ENCODE results near the gene PIEZO1.
"Not testable (repeated sequence)": the region's sequence is repeated elsewhere in the genome, so short reads cannot be mapped to it uniquely, and the experiment has no call there.

PIEZO1 gene

DNA sequence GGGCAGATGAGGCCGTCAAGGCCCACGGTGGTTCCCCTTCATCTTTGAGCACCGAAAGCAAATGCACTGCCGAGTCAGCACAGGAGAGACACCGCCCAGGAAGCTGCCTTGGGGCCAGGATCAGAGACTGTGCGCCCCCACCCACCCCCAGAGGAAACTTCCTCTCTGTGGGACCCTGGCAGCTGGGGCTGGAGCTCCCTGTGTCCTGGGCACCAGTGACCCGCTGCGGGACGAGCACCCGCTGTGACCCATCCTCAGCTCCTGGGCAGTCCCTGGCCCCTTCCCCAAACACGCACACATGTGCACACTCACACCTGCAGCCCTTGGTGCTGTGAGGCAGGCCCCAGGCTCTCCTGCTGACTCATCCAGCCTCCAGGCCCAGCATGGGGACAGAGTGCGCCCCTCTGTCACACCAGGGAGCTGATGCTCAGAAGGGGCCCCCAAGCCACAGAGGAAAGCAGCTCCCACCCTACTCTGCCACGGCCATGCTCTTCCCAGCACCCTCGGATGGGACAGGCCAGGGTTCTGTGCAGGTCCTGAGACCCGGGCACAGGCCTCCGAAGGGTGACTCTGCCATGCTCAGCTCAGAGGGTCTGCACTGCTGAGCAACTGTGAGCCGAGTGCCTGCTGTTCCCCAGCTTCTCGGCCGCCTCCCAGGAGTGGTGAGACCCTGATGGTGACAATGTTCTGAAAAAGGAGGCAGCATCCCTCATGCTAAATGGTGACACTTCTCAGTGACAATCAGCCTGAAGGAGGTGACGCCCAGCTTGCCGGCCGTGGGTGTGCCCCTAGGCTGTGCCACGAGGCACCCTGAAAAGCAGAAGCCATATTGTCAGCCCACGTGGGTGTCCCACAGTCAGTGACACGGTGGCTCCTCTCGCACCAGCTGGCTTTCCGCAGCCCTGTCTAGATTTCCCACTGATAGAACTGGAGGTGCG is 3.6 kb downstream of the PIEZO1 start:
- DNase-seq: no peak

DNA sequence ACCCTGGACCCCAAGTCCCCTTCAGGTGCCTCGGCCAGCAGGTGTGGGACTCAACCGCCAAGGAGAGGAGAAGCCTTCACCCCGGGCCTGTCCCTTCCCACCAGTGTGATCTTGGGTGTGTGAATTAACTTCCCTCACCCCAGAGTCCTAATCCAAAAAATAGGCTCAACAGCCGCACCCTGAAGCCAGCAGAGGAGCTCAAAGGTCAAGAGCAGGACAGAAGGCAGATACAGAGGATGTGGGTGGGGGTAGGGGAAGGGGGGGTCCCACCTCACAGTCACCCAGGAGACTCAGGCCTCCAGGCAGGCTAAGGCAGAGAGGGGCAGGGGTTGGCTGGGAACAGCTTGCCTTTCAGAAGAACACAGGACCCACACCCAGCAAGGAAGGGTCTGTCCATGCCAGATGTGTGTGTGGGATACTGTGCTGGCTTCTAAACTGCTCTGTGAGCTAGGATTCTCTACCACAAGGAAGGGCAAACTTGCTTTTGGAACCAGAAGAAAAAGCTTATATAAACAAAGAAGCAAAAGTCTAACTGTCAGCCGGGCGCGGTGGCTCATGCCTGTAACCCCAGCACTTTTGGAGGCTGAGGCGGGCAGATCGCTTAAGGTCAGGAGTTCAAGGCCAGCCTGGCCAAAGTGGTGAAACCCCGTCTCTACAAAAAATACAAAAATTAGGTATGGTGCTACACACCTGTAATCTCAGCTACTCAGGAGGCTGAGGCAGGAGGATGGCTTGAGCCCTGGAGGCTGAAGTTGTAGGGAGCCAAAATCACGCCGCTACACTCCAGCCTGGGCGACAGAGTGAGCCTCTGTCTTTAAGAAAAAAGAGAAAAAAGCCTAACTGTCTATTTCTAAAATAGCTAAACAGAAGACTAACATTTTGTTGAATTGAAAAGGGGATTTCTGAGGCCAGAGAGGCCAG is 4.6 kb downstream of the PIEZO1 start:
- DNase-seq: no peak

DNA sequence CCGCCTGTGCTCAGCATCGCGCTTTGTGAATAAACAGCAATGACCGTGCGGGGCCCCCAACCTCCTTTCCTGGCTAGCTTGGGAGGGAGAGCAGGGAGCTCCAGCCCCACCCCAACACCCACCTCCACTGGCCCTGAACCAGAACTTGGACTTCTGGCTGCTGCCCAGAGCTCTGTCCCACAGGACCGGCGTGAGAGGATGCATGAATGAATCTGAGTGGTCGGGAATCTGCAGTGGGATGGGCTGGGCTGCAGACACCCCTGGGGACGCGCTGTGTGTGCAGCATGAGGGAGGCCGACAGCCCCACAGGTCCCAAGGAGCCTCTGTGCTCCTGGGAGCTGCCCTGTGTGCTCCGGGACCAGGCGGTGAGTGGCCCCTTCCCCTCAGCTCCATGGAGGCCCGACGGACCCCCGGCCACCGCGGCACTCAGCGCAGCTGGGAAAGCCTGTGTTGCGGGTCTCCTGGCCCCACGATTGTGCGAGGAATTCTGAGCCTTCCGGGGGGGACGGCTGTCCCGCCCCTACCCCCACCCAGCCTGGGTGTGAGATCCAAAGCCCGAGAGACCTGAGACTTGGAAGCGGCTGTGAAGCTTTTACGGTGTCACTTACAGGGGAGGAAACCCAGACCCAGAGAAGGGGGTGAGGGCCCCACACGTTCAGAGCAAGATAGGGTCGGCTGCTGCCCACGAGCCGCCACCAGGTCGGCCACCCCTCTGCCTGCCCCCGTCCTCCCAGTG is 5.4 kb downstream of the PIEZO1 start:
- DNase-seq: no peak

DNA sequence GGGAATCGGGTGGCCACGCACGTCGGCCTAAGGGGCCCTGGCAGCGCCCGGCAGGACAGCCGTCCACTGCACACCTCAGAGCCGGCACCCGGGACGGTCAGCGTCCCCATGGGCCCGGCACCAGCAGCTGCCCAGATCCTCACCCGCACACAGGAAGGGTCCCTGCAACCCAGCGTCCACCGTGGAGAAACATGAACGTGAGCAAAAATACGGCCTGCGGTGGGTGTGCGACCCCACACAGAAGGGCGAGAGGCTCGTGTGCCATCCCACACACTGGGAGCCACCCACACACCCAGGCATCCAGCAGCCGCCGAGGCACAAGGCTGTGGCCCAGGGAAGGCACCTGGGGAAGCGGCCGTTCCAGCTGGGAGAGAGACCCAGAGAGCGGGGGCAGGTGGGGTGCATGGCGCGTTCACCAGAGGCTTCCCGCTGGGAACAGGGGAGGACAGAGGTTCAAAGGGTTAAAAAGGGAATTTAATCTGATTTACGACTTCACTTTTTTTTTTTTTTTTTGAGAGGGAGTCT is 6.4 kb downstream of the PIEZO1 start:
- no peak for DNase-seq

DNA sequence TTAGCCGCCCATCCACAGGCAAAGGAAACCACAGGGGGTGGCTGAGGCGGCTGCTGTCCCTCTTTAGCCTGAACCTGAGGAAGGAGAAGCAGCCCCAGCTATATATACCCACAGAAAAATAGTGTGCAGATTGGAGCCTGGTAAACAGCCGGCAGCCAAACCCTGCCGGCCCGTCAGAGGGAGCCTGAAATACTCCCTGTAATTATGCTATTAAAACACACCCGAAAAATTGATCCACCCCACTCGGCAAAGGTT is 6.8 kb downstream of the PIEZO1 start:
- DNase-seq: no peak

DNA sequence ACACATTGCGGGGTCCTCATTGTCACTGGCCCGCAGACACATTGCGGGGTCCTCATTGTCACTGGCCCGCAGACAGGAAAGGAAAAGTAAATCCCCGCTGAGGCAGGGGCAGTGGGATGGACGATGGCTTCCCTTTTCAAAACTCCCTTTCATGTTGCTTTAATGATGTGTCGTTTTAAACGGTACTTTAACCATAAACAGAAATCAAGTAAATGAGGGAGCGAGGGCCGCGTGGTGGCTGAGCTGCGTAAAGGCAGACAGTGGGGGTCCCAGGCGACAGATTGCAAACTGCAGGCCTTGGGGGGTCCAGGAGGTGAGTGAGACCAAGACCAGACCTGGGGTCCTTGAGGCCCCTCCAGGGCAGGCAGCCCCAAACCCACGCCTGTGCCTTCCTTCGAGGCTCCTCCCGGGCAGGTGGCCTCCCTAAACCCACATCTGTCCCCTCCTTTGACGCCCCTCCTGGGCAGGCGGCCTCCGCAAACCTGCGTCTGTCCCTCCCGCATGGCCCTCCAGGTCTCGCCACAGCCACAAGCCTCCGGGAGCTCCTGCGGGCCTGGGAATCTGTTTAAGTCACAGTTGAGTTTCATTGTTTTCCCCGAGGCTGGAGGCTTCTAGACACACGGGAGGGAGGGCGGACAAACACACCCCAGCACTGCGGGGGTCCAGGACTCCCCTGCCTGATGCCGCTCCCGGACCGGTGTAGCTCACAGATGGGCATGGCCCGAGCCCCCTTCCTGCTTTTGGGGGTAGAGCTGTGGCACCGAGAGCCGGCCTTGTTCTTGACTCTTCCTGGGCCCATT is 7.3 kb downstream of the PIEZO1 start:
- no peak for DNase-seq

DNA sequence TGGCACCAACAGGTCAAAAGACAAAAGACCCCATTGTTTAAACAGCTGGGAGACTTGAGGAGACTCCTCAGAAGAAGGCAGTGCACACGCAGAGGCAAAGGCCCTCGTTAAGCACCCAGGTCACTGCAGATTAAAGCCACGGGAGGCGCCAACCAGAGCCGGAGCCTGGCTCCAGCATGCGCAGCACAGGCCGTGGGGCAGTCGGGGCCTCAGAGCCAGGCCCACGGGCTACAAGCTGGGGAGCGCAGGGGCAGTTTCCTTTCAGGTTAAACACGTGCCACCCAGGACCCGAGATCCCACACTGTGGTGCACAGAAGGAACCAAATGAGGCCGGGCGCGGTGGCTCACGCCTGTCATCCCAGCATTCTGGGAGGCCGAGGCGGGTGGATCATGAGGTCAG is 9.2 kb downstream of the PIEZO1 start:
- DNase-seq: no peak

DNA sequence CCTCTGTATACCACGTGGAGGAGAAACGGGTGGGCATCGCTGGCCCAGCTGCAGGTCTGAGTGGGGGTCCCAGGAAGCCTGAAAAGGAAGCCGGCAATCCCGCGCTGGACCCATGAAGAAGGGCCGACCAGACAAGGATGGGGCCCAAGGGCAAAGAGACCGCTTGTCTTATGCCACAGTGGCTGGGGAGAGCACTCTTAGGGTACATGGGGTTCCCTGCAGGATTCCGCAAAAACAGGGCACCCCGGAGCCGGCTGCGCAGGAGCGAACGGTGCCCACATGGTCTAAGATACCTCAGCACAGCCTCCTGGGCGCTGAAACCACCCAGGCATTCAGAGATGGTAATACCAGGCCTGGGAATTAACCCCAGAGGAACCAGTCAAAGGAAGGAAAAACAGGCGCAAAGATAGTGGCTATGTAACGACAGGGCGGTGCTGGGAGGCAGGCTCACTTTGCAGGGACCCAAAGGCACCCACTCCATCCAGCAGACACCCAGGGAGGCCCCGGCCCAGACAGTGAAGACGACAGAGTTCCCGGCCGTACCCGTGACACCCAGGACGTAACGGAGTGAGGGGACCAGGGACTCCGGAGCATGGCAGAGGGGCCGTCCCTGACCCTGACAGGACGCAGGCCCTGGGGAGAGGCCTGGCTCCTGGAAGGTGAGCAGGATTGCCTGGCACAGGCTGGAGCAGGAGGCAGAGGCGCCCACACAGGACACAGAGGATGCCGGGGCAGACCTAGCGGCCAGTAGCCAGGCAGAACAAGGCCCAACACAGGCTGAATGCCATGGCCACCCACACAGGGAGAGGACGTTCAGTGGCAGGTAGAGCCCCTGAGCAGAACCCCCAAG is 10.3 kb downstream of the PIEZO1 start:
- no peak for DNase-seq

DNA sequence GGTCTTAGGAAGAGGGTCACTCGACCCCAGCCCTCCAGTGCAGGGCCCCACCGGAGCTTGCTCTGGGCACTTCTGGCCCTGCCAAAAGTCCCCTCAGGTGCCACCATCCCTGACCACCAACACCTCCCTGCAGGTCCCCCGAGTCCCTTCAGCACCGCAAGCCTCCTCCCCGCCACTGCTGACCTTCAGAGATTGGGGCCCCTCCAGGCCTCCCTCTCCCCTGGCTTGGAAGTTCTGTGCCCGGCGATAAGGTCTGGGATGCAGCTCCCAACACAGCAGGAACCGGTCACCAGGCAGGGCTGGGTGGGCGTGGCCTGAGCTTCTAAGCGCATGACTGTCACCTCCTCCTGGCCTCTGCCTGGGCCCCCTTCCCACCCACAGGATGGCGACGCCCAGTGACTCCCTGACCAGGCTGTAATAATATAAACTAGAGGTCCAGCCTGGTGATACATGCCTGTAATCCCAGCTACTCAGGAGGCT is 11.2 kb downstream of the PIEZO1 start:
- no peak for DNase-seq

DNA sequence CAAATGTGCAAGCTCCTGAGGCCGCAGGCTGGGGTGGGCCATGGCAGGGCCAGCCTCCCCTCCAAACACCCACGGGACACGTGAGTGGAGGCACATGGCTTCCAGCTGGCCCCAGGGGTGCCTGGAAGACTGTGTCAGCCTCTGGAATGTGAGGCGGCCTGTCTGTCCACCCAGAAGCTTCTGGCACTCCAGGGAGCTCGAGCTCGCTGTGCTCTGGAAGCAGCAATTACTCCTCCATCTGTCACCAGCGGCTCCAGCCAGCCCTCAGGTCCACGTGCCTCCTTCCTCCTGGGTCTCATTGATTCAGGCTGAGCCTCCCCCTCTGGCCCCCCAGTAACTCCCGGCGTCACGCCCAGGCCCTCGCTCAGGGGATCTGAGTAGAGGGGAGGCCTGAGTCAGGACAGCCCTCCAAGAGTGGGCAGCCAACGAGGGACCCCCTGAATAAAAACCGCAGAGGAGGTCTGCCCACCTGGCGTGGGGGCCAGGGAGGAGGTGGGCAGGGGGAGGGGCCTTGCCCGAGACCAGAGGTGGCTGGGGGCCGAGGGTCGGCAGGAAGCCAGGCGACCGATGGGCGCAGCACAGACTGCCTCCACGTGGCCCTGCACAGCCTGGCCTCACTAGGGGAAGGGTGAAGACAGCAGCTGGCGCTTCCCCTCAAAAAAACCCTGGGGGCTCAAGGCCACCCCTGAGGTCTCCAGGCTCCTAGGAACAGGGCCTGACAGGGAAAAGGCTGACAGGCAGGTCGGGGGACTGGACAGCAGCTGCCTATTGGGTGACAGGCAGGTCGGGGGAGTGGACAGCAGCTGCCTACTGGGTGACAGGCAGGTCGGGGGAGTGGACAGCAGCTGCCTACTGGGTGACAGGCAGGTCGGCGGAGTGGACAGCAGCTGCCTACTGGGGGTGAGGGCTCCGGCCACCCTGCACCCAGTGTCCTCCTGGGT is 11.9 kb downstream of the PIEZO1 start:
- DNase-seq: no peak

DNA sequence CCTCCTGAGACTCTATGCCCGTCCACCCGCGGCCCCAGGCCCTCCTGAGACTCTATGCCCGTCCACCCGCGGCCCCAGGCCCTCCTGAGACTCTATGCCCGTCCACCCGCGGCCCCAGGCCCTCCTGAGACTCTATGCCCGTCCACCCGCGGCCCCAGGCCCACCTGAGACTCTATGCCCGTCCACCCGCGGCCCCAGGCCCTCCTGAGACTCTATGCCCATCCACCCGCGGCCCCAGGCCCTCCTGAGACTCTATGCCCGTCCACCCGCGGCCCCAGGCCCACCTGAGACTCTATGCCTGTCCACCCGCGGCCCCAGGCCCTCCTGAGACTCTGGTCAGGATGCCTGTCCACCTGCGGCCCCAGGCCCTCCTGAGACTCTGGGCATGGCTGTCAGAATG is 13.2 kb downstream of the PIEZO1 start:
- DNase-seq: not testable (repeated sequence)

DNA sequence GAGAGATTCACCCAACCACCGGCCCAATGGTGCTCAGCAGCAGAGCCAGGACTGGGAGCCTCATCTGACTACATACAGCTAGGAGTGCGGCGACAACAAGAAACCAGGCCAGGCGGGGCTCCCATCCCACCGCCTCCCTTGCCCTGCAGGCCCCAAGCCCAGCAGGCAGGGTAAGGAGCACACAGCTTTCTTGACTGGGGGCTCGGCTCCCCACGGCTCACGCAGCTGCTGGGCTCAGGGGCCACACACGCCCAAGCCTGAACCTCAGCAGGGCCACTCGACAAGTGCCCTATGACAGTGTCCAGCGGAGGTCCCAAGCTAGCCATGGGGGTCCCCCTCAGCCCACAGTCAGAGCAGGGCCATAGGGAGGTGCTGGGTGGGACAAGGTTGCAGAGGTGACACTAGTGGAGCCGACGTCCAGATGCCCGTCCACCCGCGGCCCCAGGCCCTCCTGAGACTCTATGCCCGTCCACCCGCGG is 13.7 kb downstream of the PIEZO1 start:
- DNase-seq: no peak

DNA sequence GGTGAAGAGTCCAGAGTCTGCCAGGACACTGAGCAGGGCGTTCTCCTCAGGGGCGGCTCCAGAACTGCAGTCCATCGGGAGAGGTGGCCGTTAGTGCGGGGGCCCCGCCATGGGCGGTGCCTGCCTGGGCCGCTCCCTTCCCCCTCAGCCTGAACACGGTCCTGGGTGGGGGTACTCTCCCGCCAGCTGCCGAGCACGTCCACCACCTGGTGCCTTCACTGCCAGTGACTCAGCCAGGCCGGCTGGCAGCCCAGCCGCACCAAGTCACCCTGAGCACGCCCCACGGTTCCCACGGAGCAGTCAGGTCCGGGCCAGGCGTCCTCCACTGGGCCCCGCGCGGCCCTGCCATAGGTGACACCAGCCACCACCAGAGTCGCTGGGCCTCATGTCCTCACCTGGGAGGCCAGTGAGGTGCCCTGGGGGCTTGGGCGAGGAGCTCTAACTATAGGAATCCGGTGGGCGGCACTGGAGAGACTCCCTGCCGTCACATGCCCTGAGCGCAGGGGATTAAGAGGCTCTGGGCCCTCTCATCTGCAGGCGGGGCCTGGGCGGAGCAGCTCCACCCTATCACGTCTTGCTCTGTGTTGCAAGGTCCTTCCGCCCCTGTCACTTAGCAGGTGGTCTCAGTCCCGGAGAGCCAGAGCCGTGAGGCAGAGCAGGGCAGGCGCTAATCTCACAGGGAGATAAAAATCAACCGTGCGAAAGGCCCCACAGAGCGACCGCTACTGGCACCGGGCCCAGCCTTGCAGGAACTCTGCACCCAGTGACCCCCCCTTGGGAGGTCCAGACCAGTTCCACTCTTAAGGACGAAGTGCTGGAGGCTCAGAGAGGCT is 14.3 kb downstream of the PIEZO1 start:
- DNase-seq: no peak

DNA sequence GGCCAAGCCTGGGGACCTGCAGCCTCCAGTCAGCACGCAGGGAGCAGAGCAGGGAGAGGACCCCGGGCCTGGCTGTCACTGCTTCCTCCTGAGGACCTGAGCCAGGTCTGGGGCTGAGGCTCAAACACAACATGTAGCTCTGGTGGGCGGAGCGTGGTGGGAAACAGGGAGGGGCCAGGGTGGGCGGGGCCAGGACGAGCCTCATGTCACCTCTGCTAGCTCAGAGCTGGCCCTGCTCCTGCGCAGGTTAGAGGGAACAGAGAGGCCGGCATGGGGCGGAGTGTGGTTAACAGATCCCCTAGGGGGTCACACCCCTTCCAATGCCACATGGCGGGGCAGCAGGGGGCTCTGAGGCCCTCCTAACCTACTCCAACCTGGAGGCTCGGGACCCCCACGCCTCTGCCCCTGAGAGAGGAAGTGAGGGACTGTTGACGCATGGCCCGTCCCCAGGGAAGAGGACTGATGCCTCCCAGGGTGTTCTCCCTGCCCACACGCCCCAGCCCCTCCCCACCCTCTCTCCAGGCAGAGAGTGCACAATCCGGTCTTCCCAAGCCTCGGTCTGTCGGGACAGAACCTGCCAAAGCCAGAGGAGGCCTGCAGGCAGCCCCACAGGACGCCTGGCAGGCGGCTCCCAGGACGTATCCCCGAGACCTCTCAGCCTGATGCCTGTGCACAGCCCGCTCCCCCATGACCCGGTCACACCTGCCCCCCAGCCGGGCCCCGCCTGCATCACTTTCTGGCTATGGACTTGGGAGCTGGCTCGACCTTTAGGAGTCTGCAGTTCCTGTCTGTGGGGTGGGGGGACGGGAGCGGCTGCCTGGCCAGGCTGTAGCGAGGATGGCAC is 15.2 kb downstream of the PIEZO1 start:
- peak in 1 of 2 experiments; percentile 6 for DNase-seq

DNA sequence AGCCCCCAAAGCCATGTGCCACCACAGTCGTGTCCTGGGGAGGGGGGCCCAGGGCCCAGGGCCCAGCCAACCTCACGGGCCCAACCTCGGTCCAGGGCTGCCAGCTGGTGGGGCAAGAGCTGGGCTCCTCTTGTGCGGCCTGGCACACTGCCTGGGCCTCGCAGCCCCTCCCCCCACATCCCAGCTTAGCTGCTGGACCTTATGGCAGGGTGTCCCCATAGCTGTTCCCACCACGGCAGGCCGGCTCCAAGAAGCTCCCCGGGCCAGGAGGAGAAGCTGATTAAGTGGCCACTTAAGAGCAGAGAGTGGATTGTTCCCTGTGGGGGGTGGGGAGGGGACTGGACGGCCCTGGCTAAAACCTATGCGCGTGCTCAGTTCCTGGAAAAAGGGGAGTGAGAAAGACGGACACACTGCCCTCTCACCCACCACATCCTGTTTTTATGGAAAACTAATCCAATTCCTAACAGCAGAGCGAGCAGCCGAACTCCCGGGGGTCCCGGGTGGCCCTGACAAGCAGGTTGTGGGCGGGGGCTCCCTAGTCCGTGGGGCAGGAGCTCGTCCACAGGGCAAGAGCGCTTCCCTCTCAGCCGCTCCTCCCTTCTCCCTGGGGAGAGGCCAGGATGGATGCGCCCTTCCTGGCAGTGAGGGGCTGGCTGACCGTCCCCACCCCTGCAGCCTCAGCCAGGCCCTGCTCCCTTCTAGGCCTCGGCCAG is 16.8 kb downstream of the PIEZO1 start:
- DNase-seq: no peak

DNA sequence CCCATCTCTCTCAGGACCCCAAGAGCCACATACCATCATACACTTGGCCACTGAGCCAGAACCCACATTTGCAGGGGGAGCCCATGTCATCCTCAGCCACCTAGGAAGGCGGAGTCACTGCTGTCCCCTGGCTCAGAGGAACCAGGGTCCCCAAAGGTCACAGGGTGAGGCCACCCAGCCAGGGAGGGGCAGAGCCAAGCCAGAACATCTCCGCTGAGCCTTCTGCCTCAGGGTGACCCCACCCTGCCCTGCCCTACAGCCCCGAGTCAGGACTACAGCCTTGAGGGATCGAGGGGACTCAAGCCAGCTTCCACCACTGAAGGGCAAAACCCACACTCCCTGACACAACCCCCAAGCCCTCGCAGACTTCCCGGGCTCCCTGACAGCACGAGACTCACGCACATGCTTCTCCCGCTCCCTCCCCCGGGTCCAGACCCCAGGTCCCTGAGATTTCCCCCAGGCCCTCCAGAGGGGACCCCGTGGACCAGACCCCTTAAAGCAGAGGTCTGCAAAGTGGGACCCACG is 17.4 kb downstream of the PIEZO1 start:
- DNase-seq: no peak

DNA sequence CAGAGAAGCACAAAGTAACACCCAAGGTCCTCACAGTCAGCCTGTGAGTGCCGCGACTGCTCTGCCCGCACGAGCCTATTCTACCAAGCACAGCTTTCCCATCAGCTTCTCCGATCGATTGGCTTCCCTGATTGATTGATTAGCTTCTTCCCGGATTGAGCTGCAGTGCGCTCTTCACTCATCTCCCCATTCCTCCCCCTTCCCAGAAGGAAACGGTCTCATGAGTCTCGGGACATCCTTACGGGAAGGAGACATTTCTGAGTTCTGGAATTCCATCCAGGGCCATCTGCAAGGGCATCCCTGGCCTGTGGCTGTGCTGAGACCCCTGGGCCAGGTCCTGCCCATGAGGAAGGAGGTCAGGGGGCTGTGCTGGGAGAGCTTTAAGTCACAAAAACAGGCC is 18.0 kb downstream of the PIEZO1 start:
- DNase-seq: no peak
